Right lung (tissue), 10 donors: Measurements from ENCODE around the gene FDPS. TPM values are rescaled to one million over a fixed set of nuclear protein-coding genes. Genes with fewer than 3 reads are reported as not detected.

Experiments used
- DNase-seq, 2 donors: peaks; one replicate each; pipeline ENCODE4 v3.0.0-alpha.2; 2013
- long read RNA-seq, 8 donors: transcript quantifications; one replicate each; lab custom pipeline, GENCODE V29; 2026
- polyA plus RNA-seq, 5 donors: library from polyadenylated mRNA; unstranded; fragments of 120-200 nt; gene quantifications; one replicate each; pipeline versions ENCODE4 v1.2.1 to v1.2.3, GENCODE V29; 2013; ENCODE audit warnings: inconsistent platforms in 1 of 5, low replicate concordance in 1 of 5; ENCODE audit not compliant: insufficient read length in 5 of 5, insufficient read depth in 1 of 5

FDPS gene
- 100 to 1,000 TPM; 165 to 208 (median 178) TPM for polyA plus RNA-seq
- long read RNA-seq, donor 1, transcript FDPS-214 (2 exons, 475 nt) = minor isoform, 13 of 172 reads
- long read RNA-seq, donor 1, transcript FDPS-206 (10 exons, 1,178 nt) = major isoform, 36 of 172 reads
- long read RNA-seq, donor 1, transcript FDPS-203 (10 exons, 1,256 nt) = minor isoform, 14 of 172 reads
- long read RNA-seq, donor 1, partial matches to known transcripts = 94 of 172 reads
- long read RNA-seq, donor 1, other reads (novel, unspliced or antisense) = 0 of 172 reads
- long read RNA-seq, donor 2, transcript FDPS-206 (10 exons, 1,178 nt) = major isoform, 20 of 109 reads
- long read RNA-seq, donor 2, transcript FDPS-203 (10 exons, 1,256 nt) = minor isoform, 13 of 109 reads
- long read RNA-seq, donor 2, transcript FDPS-214 (2 exons, 475 nt) = minor isoform, 10 of 109 reads
- long read RNA-seq, donor 2, partial matches to known transcripts = 52 of 109 reads
- long read RNA-seq, donor 2, other reads (novel, unspliced or antisense) = 0 of 109 reads
- long read RNA-seq, donor 3, transcript FDPS-203 (10 exons, 1,256 nt) = minor isoform, 12 of 136 reads
- long read RNA-seq, donor 3, transcript FDPS-214 (2 exons, 475 nt) = minor isoform, 13 of 136 reads
- long read RNA-seq, donor 3, transcript FDPS-215 (4 exons, 680 nt) = minor isoform, 5 of 136 reads
- long read RNA-seq, donor 3, transcript FDPS-206 (10 exons, 1,178 nt) = major isoform, 14 of 136 reads
- long read RNA-seq, donor 3, partial matches to known transcripts = 86 of 136 reads
- long read RNA-seq, donor 3, other reads (novel, unspliced or antisense) = 0 of 136 reads
- long read RNA-seq, donor 4, transcript FDPS-206 (10 exons, 1,178 nt) = major isoform, 18 of 85 reads
- long read RNA-seq, donor 4, transcript FDPS-214 (2 exons, 475 nt) = minor isoform, 9 of 85 reads
- long read RNA-seq, donor 4, transcript FDPS-203 (10 exons, 1,256 nt) = minor isoform, 12 of 85 reads
- long read RNA-seq, donor 4, partial matches to known transcripts = 40 of 85 reads
- long read RNA-seq, donor 4, other reads (novel, unspliced or antisense) = 0 of 85 reads
- long read RNA-seq, donor 5, transcript FDPS-203 (10 exons, 1,256 nt) = minor isoform, 19 of 161 reads
- long read RNA-seq, donor 5, transcript FDPS-206 (10 exons, 1,178 nt) = major isoform, 34 of 161 reads
- long read RNA-seq, donor 5, transcript FDPS-214 (2 exons, 475 nt) = minor isoform, 15 of 161 reads
- long read RNA-seq, donor 5, partial matches to known transcripts = 82 of 161 reads
- long read RNA-seq, donor 5, other reads (novel, unspliced or antisense) = 0 of 161 reads
- long read RNA-seq, donor 6, transcript FDPS-215 (4 exons, 680 nt) = minor isoform, 10 of 130 reads
- long read RNA-seq, donor 6, transcript FDPS-214 (2 exons, 475 nt) = minor isoform, 7 of 130 reads
- long read RNA-seq, donor 6, transcript FDPS-206 (10 exons, 1,178 nt) = major isoform, 26 of 130 reads
- long read RNA-seq, donor 6, transcript FDPS-203 (10 exons, 1,256 nt) = minor isoform, 17 of 130 reads
- long read RNA-seq, donor 6, partial matches to known transcripts = 64 of 130 reads
- long read RNA-seq, donor 6, other reads (novel, unspliced or antisense) = 0 of 130 reads
- long read RNA-seq, donor 7, transcript FDPS-206 (10 exons, 1,178 nt) = major isoform, 21 of 158 reads
- long read RNA-seq, donor 7, transcript FDPS-203 (10 exons, 1,256 nt) = minor isoform, 11 of 158 reads
- long read RNA-seq, donor 7, transcript FDPS-221 (10 exons, 1,198 nt) = minor isoform, 5 of 158 reads
- long read RNA-seq, donor 7, partial matches to known transcripts = 107 of 158 reads
- long read RNA-seq, donor 7, other reads (novel, unspliced or antisense) = 0 of 158 reads
- long read RNA-seq, donor 8, transcript FDPS-206 (10 exons, 1,178 nt) = minor isoform, 11 of 45 reads
- long read RNA-seq, donor 8, transcript FDPS-203 (10 exons, 1,256 nt) = major isoform, 12 of 45 reads
- long read RNA-seq, donor 8, partial matches to known transcripts = 16 of 45 reads
- long read RNA-seq, donor 8, other reads (novel, unspliced or antisense) = 0 of 45 reads

GRCh38 chr1:155308493-155309422, at the start of gene FDPS:
Gene FDPS, plus strand, starts transcription at chr1:155308866. Its CDS starts 924 bp downstream, at chr1:155309790.
- peak; percentile 98 to 99 for DNase-seq

GRCh38 chr1:155260276-155260675, 48.4 kb upstream of the FDPS start:
- DNase-seq = no peak

DNA sequence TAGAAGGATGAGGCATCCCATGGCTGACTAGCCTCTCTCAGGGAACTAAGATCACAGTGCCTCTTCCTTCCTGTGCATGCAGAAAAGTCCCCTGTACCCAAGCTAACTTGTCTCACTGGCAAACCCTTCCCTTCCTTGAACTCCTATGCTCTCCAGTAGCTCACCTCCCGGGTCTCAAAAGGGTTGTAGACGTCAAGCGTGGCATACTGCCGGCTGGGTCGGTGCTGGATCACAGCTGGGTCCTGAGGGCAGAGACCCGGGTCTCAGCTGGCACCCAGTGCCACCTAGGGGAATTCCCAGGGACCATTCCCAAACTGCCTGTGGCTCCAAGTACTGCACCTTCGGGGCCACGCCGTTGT, 47.2 kb upstream of the FDPS start:
- no peak for DNase-seq

- peak; percentile 91 to 94 for DNase-seq
These were observed 46.6 kb upstream of the FDPS start, which contains the start of gene SCAMP3 for GRCh38 chr1:155261852-155262673. Gene SCAMP3, minus strand, starts transcription at chr1:155262360. Its CDS starts 209 bp downstream, at chr1:155262151.

- DNase-seq = no peak
These were observed 45.6 kb upstream of the FDPS start for GRCh38 chr1:155263067-155263466.

DNA sequence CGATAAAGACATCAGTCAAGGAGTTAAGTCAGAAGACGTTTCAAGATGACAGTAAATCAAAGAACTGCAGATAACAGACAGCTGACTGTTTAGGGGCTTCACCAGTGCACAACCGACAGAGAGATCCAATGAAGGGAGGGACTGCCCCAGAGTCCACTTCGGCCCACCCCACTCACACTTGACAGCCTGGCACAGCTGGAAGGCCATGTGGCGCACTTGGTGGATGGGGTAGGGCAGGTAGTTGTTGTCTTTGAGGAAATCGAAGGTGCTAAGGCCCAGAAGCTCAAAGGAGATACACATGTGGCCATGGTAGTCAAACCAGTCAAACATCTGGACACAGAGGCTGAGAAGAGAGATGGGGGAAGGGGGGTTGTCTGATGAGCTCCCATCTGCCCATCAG, 42.1 kb upstream of the FDPS start:
- DNase-seq = no peak

DNA sequence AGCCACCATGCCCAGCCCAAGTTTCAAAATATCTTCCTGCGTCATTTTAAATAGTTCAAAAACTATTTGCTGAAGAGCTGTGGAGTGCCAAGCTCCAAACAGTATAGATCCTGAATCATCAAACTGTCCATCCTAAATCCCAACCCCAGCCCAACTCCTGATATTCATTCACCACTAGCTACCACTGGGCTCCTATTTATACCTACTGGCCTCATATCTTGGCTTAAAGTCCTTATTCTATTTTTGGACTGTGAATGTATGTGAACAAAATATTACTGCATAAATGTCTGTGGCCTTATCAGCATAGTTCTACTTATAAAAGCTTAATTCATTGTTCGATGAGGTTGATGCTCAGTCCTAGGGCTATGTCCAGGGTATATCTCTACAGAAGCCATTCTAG, 41.3 kb upstream of the FDPS start:
- no peak for DNase-seq

GRCh38 chr1:155268630-155269029, 40.0 kb upstream of the FDPS start:
- DNase-seq = no peak

GRCh38 chr1:155269381-155269780, 39.3 kb upstream of the FDPS start:
- no peak for DNase-seq

DNA sequence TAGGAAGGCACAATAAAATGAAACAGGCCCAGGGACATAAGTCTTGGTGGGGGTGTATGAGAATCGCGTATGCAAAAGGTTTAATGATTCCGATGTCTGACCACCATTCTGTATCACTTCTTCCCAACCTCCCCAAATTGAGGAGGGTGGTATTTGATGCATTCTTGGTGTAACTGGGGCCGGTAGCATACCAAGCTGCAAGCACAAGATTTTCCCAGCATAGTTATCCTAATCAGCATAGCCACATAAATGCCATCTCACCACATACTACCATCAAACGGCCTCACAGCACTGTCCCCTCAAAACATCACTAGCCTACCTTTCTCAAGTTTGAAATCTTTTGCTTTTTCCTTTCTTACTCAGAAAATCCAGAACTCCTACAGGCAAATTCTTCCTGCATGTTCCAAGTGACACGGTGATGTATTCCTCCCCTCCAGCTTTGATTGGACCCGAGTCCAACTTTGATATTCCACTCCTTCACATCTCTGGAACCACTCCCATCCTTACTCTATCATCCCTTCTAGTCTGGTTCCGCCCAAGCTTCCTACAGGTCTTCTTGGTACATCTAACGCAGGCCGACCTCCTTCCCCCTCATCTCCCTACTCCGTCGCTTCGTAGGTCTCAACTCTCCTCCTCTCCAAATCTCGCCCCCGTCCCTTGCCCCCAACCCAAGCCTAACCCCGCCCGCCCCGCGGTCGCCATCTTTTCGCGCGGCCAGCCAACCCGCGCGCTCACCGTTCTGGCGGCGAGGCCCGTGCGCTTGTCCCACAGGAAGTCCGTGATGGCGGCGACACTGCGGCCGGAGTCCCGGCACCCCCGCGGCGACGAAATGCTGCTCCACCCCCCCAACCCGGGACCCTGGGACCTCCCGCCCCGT, 36.0 kb upstream of the FDPS start:
- peak in 1 of 2 donors; percentile 10 for DNase-seq

- DNase-seq = peak; percentile 96
These were observed 35.1 kb upstream of the FDPS start, which contains the start of gene CLK2 for GRCh38 chr1:155273343-155274245. Gene CLK2, minus strand, starts transcription at chr1:155273504. Its CDS starts 2,527 bp downstream, at chr1:155270977.

GRCh38 chr1:155277070-155277901, 31.4 kb upstream of the FDPS start, which contains the start of gene HCN3:
Gene HCN3, plus strand, starts transcription at chr1:155277463. Its CDS starts 128 bp downstream, at chr1:155277591.
- DNase-seq = peak; percentile 96 to 98

- DNase-seq = peak in 1 of 2 donors; percentile 30
These were observed 30.6 kb upstream of the FDPS start for GRCh38 chr1:155277902-155278688.
